ENCODE data around the gene ACADS.
A peak's percentile ranks its signal among the peaks of the same experiment; 100 is the strongest.

ACADS gene

DNA sequence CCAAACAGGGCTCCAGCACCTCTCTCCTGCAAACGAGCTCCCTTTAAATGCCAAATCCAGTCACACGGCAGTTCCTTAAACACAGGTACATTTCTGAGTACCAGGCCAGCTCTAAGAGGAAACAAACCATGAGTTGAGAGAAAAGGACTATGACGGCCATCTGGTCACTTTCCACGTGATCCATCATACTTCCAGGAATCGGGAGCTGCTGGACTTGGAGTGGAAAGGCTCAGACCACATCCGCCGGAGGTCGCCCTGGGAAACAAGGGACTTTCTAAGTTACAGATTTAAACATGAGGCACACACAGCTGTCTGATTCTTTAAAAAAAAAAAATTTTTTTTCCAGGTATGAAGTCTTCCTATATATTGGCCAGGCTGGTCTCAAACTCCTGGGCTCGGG is 39.2 kb downstream of the ACADS start:
- DNase-seq (ENCODE audit: low spot score): no peak
- in situ Hi-C loops (cut with MboI; ENCODE audit: low sequenced_read_pairs, unreplicated experiment): no loop called here

DNA sequence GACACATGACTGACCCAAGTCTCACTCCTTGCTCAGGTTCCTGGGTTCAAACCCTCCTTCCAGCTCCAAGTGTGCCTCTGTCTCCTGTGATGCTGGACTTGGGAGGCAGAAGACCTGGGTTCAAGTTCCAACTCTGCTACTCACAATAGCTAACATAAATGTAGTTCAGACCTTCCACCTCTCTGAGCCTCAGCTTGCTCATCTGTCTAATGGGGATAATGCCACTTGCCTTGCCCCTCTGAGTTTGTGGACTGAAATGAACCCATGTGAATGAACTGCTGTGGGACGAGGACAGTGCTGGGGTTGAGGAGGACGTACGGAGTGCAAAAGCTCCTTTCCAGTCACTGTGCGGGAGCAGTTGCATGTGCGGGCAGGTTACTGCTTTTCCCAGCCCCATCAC is 40.9 kb downstream of the ACADS start:
- in situ Hi-C loops (cut with MboI; ENCODE audit: low sequenced_read_pairs, unreplicated experiment): no loop called here
- TF ChIP-seq, protein P1, sequence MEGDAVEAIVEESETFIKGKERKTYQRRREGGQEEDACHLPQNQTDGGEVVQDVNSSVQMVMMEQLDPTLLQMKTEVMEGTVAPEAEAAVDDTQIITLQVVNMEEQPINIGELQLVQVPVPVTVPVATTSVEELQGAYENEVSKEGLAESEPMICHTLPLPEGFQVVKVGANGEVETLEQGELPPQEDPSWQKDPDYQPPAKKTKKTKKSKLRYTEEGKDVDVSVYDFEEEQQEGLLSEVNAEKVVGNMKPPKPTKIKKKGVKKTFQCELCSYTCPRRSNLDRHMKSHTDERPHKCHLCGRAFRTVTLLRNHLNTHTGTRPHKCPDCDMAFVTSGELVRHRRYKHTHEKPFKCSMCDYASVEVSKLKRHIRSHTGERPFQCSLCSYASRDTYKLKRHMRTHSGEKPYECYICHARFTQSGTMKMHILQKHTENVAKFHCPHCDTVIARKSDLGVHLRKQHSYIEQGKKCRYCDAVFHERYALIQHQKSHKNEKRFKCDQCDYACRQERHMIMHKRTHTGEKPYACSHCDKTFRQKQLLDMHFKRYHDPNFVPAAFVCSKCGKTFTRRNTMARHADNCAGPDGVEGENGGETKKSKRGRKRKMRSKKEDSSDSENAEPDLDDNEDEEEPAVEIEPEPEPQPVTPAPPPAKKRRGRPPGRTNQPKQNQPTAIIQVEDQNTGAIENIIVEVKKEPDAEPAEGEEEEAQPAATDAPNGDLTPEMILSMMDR (IDR thresholded peaks at IDR 0.05; ENCODE audit: borderline replicate concordance, control extremely low read depth, extremely low read depth, insufficient read depth, missing control alignments): no peak
- no peak for DNase-seq (ENCODE audit: low spot score)

More for the DNA sequence above, 39.2 kb downstream of the ACADS start:
- TF ChIP-seq, protein P1 (IDR thresholded peaks at IDR 0.05; ENCODE audit: borderline replicate concordance, control extremely low read depth, extremely low read depth, insufficient read depth, missing control alignments): no peak

DNA sequence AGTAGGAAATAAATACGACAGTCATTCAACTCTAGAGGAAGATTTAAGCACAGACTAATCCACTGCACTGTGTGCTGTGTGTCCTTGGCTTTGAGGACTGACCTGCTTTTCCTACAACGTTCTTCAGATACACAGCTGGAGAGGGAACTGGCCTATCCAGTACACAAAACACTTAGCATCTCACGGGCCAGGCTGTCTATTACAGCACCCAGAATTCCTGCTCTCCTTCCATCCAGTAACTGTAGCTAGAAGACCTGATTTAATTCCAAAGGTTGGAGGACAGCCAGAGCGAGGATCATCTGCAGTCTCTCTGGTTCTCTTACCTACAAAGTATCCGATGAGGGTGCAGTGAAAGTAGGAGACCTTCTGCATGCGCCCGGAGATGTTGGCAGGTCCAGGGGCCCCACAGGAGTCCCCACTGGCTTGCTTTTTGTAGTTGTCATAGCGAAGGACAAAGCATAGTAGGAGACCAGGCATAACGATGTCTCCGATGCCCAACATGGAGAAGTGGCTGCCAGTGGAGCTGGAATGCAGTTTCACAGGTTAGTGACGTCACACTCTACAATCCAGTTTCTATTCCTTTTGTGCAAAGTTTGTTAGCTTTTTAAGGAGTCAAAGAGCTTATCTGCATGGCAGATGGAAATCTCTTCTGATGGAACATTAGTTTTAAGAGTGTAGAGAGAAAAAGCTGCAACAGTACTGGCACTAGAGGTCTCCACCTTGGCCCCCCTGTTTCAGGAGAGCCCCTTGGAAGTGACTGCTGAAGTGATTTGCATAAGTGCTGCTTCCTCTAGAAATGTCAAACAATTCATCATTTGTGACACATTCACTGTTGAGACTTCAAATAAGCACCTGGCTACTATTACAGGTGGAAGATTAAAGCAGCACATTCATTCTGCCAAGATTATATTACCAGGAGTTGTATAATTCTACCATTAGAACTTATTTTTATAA is 41.7 kb downstream of the ACADS start:
- in situ Hi-C loops (cut with MboI; ENCODE audit: low sequenced_read_pairs, unreplicated experiment): no loop called here
- TF ChIP-seq, protein P1 (IDR thresholded peaks at IDR 0.05; ENCODE audit: borderline replicate concordance, control extremely low read depth, extremely low read depth, insufficient read depth, missing control alignments): no peak
- peak; percentile 31 for DNase-seq (ENCODE audit: low spot score)

DNA sequence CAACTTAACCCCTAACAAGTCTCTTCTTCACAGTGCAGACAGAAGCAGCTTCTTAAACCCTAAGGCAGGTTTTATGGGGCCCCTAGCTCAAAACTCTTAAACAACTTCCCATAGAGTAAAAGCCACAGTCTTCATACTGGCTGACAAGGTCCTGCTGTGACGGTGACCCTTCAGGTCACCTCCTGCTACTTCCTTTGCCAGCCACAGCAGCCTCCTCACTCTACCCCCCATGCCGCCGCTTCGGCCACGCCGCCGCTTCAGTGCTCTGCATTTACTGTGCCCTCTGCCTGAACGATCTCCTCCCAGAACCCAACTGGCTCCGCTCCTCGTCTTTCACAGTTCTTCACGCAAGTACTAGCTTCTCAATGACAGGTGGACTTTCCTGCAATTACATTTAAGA is 45.5 kb downstream of the ACADS start:
- no peak for DNase-seq (ENCODE audit: low spot score)
- TF ChIP-seq, protein P1 (IDR thresholded peaks at IDR 0.05; ENCODE audit: borderline replicate concordance, control extremely low read depth, extremely low read depth, insufficient read depth, missing control alignments): no peak
- in situ Hi-C loops (cut with MboI; ENCODE audit: low sequenced_read_pairs, unreplicated experiment): no loop called here

DNA sequence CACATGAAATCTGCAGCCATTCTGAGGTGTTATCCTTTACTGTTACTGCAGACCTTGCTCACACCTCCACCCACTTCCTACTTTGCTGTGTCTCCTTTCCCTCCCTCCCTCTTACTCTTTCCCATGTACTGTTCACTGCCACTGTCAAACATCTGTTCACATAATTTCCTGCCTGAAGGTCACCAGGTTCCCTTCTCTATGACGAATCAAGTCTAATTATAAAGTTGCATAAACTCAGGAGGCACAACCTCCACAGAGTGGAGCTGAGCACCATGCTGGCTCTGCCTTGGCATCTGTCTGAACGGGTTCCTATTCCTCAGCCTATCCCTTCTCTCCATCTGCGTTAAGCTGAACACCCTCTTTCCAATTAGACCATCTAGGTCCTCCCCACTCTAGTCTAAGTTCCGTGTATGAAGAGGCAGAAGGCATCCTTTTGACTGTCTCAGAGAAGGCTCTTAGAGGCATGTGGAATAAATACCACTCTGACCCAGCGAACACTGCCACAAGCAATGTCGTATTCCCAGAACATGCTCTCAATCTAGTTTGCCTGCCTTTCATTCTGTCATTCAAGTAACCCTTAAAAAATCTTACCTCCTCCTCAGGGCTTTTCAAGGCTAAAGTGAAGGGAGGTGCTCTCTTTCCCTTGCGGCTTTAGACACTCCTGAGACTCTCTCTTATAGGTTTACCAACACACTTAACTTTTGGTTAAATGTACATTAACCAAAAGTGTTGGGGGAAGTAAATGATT is 48.7 kb downstream of the ACADS start:
- TF ChIP-seq, protein P1 (IDR thresholded peaks at IDR 0.05; ENCODE audit: borderline replicate concordance, control extremely low read depth, extremely low read depth, insufficient read depth, missing control alignments): no peak
- no peak for DNase-seq (ENCODE audit: low spot score)
- in situ Hi-C loops (cut with MboI; ENCODE audit: low sequenced_read_pairs, unreplicated experiment): no loop called here

DNA sequence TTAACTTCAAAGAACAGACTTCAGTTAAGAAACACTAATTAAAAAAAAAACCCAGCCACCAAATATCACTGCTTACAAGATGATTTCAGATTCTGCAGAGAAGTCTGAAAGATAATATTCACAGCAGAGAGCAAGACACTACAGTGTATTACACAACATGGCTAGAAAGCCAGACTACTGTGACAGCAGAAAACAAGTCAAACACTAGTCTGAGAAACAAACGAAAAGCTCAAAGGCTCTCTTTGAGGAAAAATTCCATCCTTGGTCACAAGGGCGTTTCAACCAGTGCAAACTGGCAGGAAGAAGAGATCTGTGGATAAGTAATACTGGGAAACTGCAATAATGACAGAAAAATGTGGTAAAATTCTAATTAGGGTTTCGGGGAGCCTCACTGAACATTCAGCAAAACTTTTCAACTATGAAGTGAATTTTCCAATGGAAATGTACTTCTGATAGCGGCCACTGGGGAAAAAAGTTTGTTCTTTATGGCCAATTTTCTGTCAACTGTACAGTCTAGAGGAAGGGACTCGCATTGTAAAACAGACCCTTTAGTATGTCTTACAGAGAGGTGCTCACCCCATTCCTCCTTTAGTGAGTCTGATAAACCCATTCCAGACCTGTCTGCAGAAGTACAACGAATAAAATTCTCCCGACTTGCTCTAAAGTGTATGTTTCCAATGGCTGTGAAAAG is 50.4 kb downstream of the ACADS start:
- in situ Hi-C loops (cut with MboI; ENCODE audit: low sequenced_read_pairs, unreplicated experiment): no loop called here
- DNase-seq (ENCODE audit: low spot score): no peak
- TF ChIP-seq, protein P1 (IDR thresholded peaks at IDR 0.05; ENCODE audit: borderline replicate concordance, control extremely low read depth, extremely low read depth, insufficient read depth, missing control alignments): no peak

All from GM13976 (cell line).